Activated CD8-positive, alpha-beta T cell treated with anti-CD3 and anti-CD28 coated beads for 36 hours (primary cell): Measurements from ENCODE around the gene FAM43B. TPM values are rescaled to one million over a fixed set of nuclear protein-coding genes. Genes with fewer than 3 reads are reported as not detected.
A peak's percentile ranks its signal among the peaks of the same experiment; 100 is the strongest.

ENCODE experiments used
- ATAC-seq: fragments of 200-7000 bp; cut with Tn5 transposase; one replicate; pipeline ENCODE4 v1.10.0; 2021; ENCODE audit warnings: mild to moderate bottlenecking, moderate library complexity
- CTCF ChIA-PET: fragments of 350-600 bp; sonication (Branson Sonifier 250); formaldehyde crosslinking; loops from one replicate; lab custom pipeline; 2021; ENCODE audit warnings: antibody characterized with exemption; lab: Charles Lee
- POLR2A ChIA-PET: fragments of 350-600 bp; sonication (Branson Sonifier 250); formaldehyde crosslinking; loops from one replicate; lab custom pipeline; 2021; ENCODE audit warnings: antibody characterized with exemption; lab: Charles Lee
- DNase-seq: peaks from one replicate; pipeline ENCODE4 v3.0.0-alpha.2; 2020
- H3K27ac Mint-ChIP-seq: one replicate; pipeline ENCODE4 v1.8.0; 2021; ENCODE audit warnings: mild to moderate bottlenecking, mixed read lengths
- H3K27me3 Mint-ChIP-seq: one replicate; pipeline ENCODE4 v1.8.0; 2021; ENCODE audit warnings: mixed read lengths
- H3K36me3 Mint-ChIP-seq: one replicate; pipeline ENCODE4 v1.8.0; 2021; ENCODE audit warnings: low read depth, mixed read lengths
- H3K4me1 Mint-ChIP-seq: one replicate; pipeline ENCODE4 v1.8.0; 2021; ENCODE audit warnings: low read depth, mixed read lengths
- H3K4me3 Mint-ChIP-seq: one replicate; pipeline ENCODE4 v1.8.0; 2021; ENCODE audit warnings: mild to moderate bottlenecking, moderate library complexity, mixed read lengths
- H3K9me3 Mint-ChIP-seq: one replicate; pipeline ENCODE4 v1.8.0; 2021; ENCODE audit warnings: mixed read lengths
- intact Hi-C: fragments of 100-400 bp; cut with micrococcal nuclease; formaldehyde crosslinking; loops from one replicate; pipeline ENCODE4 v1.10.0; 2022
- total RNA-seq, 2 experiments: library from RNA; stranded (reverse); gene quantifications; one replicate each; pipeline ENCODE4 v1.2.3, GENCODE V29; 2021
- TF ChIP-seq, protein P1 (sequence below): fragments of 200-600 bp; IDR thresholded peaks from one replicate; pipeline ENCODE4 v1.8.0; 2022; ENCODE audit warnings: antibody characterized with exemption, mild to moderate bottlenecking

Gene FAM43B
- total RNA-seq, 2 experiments from 2014 or later: not detected

GRCh38 chr1:20573987-20574386, 21.6 kb downstream of the FAM43B start:
- Mint-ChIP-seq H3K27ac (no peak overlapping the region), H3K4me1 (no peaks in the 10 kb centered on the region), H3K4me3 (no peak overlapping the region), H3K36me3 (no peaks in the 10 kb centered on the region), H3K27me3 (peaks cover 18% of the 10 kb centered on the region), H3K9me3 (peaks cover 5% of the 10 kb centered on the region)
- POLR2A ChIA-PET: no interaction called here
- CTCF ChIA-PET: interaction anchor here (0.7 to 3.4 kb wide), 6 partner anchors 51 to 123 kb away, joined by 3 to 31 read pairs (median 4); partner anchors contain the start of gene PINK1
- TF ChIP-seq, protein P1, sequence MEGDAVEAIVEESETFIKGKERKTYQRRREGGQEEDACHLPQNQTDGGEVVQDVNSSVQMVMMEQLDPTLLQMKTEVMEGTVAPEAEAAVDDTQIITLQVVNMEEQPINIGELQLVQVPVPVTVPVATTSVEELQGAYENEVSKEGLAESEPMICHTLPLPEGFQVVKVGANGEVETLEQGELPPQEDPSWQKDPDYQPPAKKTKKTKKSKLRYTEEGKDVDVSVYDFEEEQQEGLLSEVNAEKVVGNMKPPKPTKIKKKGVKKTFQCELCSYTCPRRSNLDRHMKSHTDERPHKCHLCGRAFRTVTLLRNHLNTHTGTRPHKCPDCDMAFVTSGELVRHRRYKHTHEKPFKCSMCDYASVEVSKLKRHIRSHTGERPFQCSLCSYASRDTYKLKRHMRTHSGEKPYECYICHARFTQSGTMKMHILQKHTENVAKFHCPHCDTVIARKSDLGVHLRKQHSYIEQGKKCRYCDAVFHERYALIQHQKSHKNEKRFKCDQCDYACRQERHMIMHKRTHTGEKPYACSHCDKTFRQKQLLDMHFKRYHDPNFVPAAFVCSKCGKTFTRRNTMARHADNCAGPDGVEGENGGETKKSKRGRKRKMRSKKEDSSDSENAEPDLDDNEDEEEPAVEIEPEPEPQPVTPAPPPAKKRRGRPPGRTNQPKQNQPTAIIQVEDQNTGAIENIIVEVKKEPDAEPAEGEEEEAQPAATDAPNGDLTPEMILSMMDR: no peak
- DNase-seq (no peak), ATAC-seq (no peak)
- intact Hi-C loops: no loop called here

- ChIA-PET CTCF (interaction anchor here (0.7 to 3.4 kb wide), 12 partner anchors 8 to 246 kb away, joined by 3 to 31 read pairs (median 3); partner anchors contain the start of gene PINK1), POLR2A (interaction anchor here (0.7 kb wide), 1 partner anchor 143 kb away, joined by 3 read pairs; the partner anchor contains the start of gene KIF17)
- ATAC-seq (peak; percentile 87), DNase-seq (peak; percentile 85)
- H3K27me3 Mint-ChIP-seq: peaks cover 18% of the 10 kb centered on the region
- TF ChIP-seq, protein P1: peak; percentile 43
- no peaks in the 10 kb centered on the region for H3K4me1 Mint-ChIP-seq
- H3K4me3 Mint-ChIP-seq: no peak overlapping the region
- H3K9me3 Mint-ChIP-seq: peaks cover 5% of the 10 kb centered on the region
- intact Hi-C loops: no loop called here
- no peaks in the 10 kb centered on the region for H3K36me3 Mint-ChIP-seq
- H3K27ac Mint-ChIP-seq: no peak overlapping the region
Observed at GRCh38 chr1:20574686-20575540, 22.5 kb downstream of the FAM43B start.

GRCh38 chr1:20575541-20576336, 23.4 kb downstream of the FAM43B start:
- DNase-seq: no peak
- intact Hi-C loops: no loop called here
- Mint-ChIP-seq H3K9me3 (peaks cover 5% of the 10 kb centered on the region), H3K4me1 (no peaks in the 10 kb centered on the region), H3K36me3 (no peaks in the 10 kb centered on the region), H3K27me3 (peaks cover 17% of the 10 kb centered on the region), H3K4me3 (no peak overlapping the region), H3K27ac (no peak overlapping the region)
- ATAC-seq: no peak
- ChIA-PET POLR2A (interaction anchor here (0.5 to 0.7 kb wide), 2 partner anchors 142 to 610 kb away, joined by 3 read pairs; partner anchors contain the start of gene KIF17), CTCF (interaction anchor here (1.1 to 3.4 kb wide), 7 partner anchors 9 to 63 kb away, joined by 3 to 31 read pairs (median 4); partner anchors contain the start of gene PINK1)
- TF ChIP-seq, protein P1: no peak

- no peak for DNase-seq
- intact Hi-C loops: no loop called here
- TF ChIP-seq, protein P1: no peak
- Mint-ChIP-seq H3K4me1 (no peaks in the 10 kb centered on the region), H3K9me3 (no peaks in the 10 kb centered on the region), H3K4me3 (no peak overlapping the region), H3K27me3 (peaks cover 9% of the 10 kb centered on the region), H3K36me3 (no peaks in the 10 kb centered on the region), H3K27ac (no peak overlapping the region)
- ChIA-PET POLR2A (no interaction called here), CTCF (no interaction called here)
- ATAC-seq: no peak
Observed at GRCh38 chr1:20578062-20578461, 25.7 kb downstream of the FAM43B start.
